Esophagus muscularis mucosa (tissue), 4 donors: Measurements from ENCODE around the gene CFAP57. TPM values are rescaled to one million over a fixed set of nuclear protein-coding genes. Genes with fewer than 3 reads are reported as not detected.

Source experiments
- DNase-seq: peaks from one replicate; pipeline ENCODE4 v3.0.0-alpha.2; 2017; ENCODE audit errors: extremely low spot score
- H3K27ac ChIP-seq, 4 donors: fragments of 200-600 bp; sonication (generic); replicated peaks in 1 of 4; 1 replicate in 3 of 4; 2 replicates in 1 of 4; pipeline ENCODE4 v1.5.1; 2016 to 2019; ENCODE audit warnings: mild to moderate bottlenecking in 1 of 4
- H3K27me3 ChIP-seq, 4 donors: fragments of 200-600 bp; sonication (generic); one replicate each; pipeline versions ENCODE4 v1.5.1 to v1.6.0; 2016 to 2019
- H3K36me3 ChIP-seq, 4 donors: fragments of 200-600 bp; sonication (generic); one replicate each; pipeline ENCODE4 v1.5.1; 2016 to 2019
- H3K4me1 ChIP-seq, 4 donors: fragments of 200-600 bp; sonication (generic); one replicate each; pipeline ENCODE4 v1.5.1; 2016 to 2019
- H3K4me3 ChIP-seq, 4 donors: fragments of 200-600 bp; sonication (generic); 1 replicate in 2 of 4; 2 replicates in 2 of 4; pipeline ENCODE4 v1.5.1; 2016 to 2019; ENCODE audit warnings: mild to moderate bottlenecking in 4 of 4, moderate library complexity in 1 of 4
- H3K9me3 ChIP-seq, 4 donors: fragments of 200-600 bp; sonication (generic); 1 replicate in 3 of 4; 2 replicates in 1 of 4; pipeline ENCODE4 v1.5.1; 2016 to 2019
- CTCF ChIP-seq, 3 experiments: fragments of 200-600 bp in 2 of 3; fragments of 450-650 bp in 1 of 3; sonication (generic) in 2 of 3; IDR thresholded peaks; one replicate each; pipeline ENCODE4 v1.5.1; 2017 to 2019; ENCODE audit warnings: antibody characterized with exemption in 3 of 3, mild to moderate bottlenecking in 2 of 3, moderate library complexity in 1 of 3
- EP300 ChIP-seq: sonication (generic); formaldehyde crosslinking; IDR thresholded peaks from one replicate; pipeline ENCODE4 v1.6.1; 2017; ENCODE audit warnings: antibody characterized with exemption
- POLR2A ChIP-seq: fragments of 450-650 bp; IDR thresholded peaks from one replicate; pipeline ENCODE4 v1.6.1; 2017; ENCODE audit warnings: antibody characterized with exemption, moderate library complexity, mild to moderate bottlenecking, low read depth
- POLR2AphosphoS5 ChIP-seq, 2 donors: sonication (generic); formaldehyde crosslinking; IDR thresholded peaks; one replicate each; pipeline ENCODE4 v1.6.1; 2017; ENCODE audit warnings: antibody characterized with exemption in 2 of 2
- WGBS: methylation state at CpG from one replicate; pipeline ENCODE4 v1.1.5; 2018; 5-methylcytosine and 5-hydroxymethylcytosine counted together
- intact Hi-C: fragments of 100-400 bp; cut with DNase I; formaldehyde crosslinking; loops from one replicate; pipeline ENCODE4 v1.15.1; 2023
- total RNA-seq, 4 donors: library from RNA; depleted of rRNA; stranded (reverse); fragments of >200 nt; gene quantifications; one replicate each; pipeline versions ENCODE4 v1.1.0 to v1.2.1, GENCODE V29; 2016

The CFAP57 gene
- total RNA-seq, 4 donors from 2014 or later, result not detected

GRCh38 chr1:43177691-43178090, 5.6 kb downstream of the CFAP57 start:
- 46% methylated on average over 4 of the region's 4 CpGs for WGBS
- Histone ChIP-seq H3K27ac (no peak overlapping the region), H3K4me3 (no peak overlapping the region), H3K4me1 (peaks cover 0 to 4% (median 4%) of the 10 kb centered on the region in 4 donors), H3K9me3 (no peaks in the 10 kb centered on the region), H3K27me3 (peaks cover 0 to 23% (median 2%) of the 10 kb centered on the region in 4 donors), H3K36me3 (no peaks in the 10 kb centered on the region)
- no peak for DNase-seq
- intact Hi-C loops, result no loop called here
- TF ChIP-seq POLR2AphosphoS5 (IDR thresholded peaks at IDR 0.05) (no peak), POLR2A (no peak), EP300 (no peak), CTCF (IDR thresholded peaks at IDR 0.05) (no peak)

- no peaks in the 10 kb centered on the region for H3K4me1 ChIP-seq
- TF ChIP-seq POLR2A (no peak), POLR2AphosphoS5 (IDR thresholded peaks at IDR 0.05) (no peak), EP300 (no peak), CTCF (IDR thresholded peaks at IDR 0.05) (no peak)
- peaks cover 0 to 6% (median 0%) of the 10 kb centered on the region in 4 donors for H3K27me3 ChIP-seq
- no peaks in the 10 kb centered on the region for H3K9me3 ChIP-seq
- 94% methylated on average over 3 of the region's 3 CpGs for WGBS
- no peak overlapping the region for H3K4me3 ChIP-seq
- H3K27ac ChIP-seq, result no peak overlapping the region
- no peaks in the 10 kb centered on the region for H3K36me3 ChIP-seq
- DNase-seq, result no peak
- intact Hi-C loops, result no loop called here
Measured at GRCh38 chr1:43184388-43184787, 12.3 kb downstream of the CFAP57 start.

- H3K36me3 ChIP-seq, result no peaks in the 10 kb centered on the region
- 90% methylated on average over 3 of the region's 3 CpGs for WGBS
Measured at GRCh38 chr1:43184995-43185394, 12.9 kb downstream of the CFAP57 start.

GRCh38 chr1:43188106-43188505, 16.0 kb downstream of the CFAP57 start:
- Histone ChIP-seq H3K27ac (no peak overlapping the region), H3K27me3 (peaks cover 0 to 6% (median 0%) of the 10 kb centered on the region in 4 donors), H3K4me1 (no peaks in the 10 kb centered on the region), H3K36me3 (no peaks in the 10 kb centered on the region), H3K4me3 (no peak overlapping the region), H3K9me3 (no peaks in the 10 kb centered on the region)
- no peak for TF ChIP-seq POLR2AphosphoS5 (IDR thresholded peaks at IDR 0.05)
- TF ChIP-seq POLR2A, result no peak
- TF ChIP-seq CTCF (IDR thresholded peaks at IDR 0.05), result no peak
- TF ChIP-seq EP300, result no peak
- DNase-seq, result no peak
- intact Hi-C loops, result no loop called here
- WGBS, result 55% methylated on average over 1 of the region's 1 CpG

More at GRCh38 chr1:43184995-43185394, 12.9 kb downstream of the CFAP57 start:
- Histone ChIP-seq H3K27me3 (peaks cover 0 to 6% (median 0%) of the 10 kb centered on the region in 4 donors), H3K9me3 (no peaks in the 10 kb centered on the region), H3K4me3 (no peak overlapping the region), H3K4me1 (no peaks in the 10 kb centered on the region), H3K27ac (no peak overlapping the region)
- intact Hi-C loops, result no loop called here
- DNase-seq, result no peak
- TF ChIP-seq EP300, result no peak

- no peak for TF ChIP-seq CTCF (IDR thresholded peaks at IDR 0.05)
- TF ChIP-seq POLR2A, result no peak
- no peak for TF ChIP-seq EP300
- TF ChIP-seq POLR2AphosphoS5 (IDR thresholded peaks at IDR 0.05), result no peak
- no peak for DNase-seq
- Histone ChIP-seq H3K36me3 (no peaks in the 10 kb centered on the region), H3K27me3 (no peaks in the 10 kb centered on the region), H3K4me3 (no peak overlapping the region), H3K27ac (no peak overlapping the region), H3K9me3 (no peaks in the 10 kb centered on the region), H3K4me1 (no peaks in the 10 kb centered on the region)
- intact Hi-C loops, result no loop called here
Measured at GRCh38 chr1:43194509-43194908, 22.4 kb downstream of the CFAP57 start.
